HepG2 (cell line): ENCODE results near the gene ETHE1.

Source experiments
- BHLHE40 ChIP-seq: IDR thresholded peaks from 2 replicates; pipeline ENCODE4 v1.6.1; 2011; ENCODE audit warnings: low read length, improper control_type of control experiment
- ZMYM4 ChIP-seq: sonication (generic); formaldehyde crosslinking; IDR thresholded peaks from 2 replicates; pipeline ENCODE4 v1.8.1; 2023; ENCODE audit warnings: mild to moderate bottlenecking, missing genetic modification reagents
- ZNF138 ChIP-seq: sonication (generic); formaldehyde crosslinking; IDR thresholded peaks from 2 replicates; pipeline ENCODE4 v1.5.0; 2020; ENCODE audit warnings: mild to moderate bottlenecking, low read depth, missing genetic modification reagents
- TF ChIP-seq, protein P1 (sequence below): sonication (generic); formaldehyde crosslinking; IDR thresholded peaks from 2 replicates; pipeline ENCODE4 v1.4.0; 2020; ENCODE audit warnings: missing genetic modification reagents
- TF ChIP-seq, protein P2 (sequence below): IDR thresholded peaks from 2 replicates; pipeline ENCODE4 v1.6.1; 2012; ENCODE audit warnings: low read length, improper control_type of control experiment

DNA sequence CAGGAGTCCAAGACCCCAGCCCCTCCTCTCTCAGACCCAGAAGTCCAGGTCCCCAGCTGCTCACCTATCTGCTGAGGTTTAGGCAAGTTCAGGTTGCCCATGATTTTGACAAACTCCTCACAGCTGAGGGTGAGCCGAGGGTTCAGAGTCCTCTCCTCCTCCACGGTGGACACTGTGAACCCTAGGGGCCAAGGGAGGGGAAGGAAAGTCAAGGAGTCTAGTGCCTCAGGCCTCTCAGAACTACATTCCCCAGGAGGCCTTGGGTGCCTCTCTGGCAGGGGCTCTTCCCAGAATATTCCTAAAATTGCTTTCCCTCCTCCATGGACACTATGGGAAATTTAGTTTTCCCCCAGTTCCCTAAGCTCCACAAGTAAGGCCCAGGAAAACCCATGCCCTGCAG, 19.1 kb downstream of the ETHE1 start:
- no peak for TF ChIP-seq ZMYM4 (CRISPR knock-in tag)
- TF ChIP-seq, protein P1, sequence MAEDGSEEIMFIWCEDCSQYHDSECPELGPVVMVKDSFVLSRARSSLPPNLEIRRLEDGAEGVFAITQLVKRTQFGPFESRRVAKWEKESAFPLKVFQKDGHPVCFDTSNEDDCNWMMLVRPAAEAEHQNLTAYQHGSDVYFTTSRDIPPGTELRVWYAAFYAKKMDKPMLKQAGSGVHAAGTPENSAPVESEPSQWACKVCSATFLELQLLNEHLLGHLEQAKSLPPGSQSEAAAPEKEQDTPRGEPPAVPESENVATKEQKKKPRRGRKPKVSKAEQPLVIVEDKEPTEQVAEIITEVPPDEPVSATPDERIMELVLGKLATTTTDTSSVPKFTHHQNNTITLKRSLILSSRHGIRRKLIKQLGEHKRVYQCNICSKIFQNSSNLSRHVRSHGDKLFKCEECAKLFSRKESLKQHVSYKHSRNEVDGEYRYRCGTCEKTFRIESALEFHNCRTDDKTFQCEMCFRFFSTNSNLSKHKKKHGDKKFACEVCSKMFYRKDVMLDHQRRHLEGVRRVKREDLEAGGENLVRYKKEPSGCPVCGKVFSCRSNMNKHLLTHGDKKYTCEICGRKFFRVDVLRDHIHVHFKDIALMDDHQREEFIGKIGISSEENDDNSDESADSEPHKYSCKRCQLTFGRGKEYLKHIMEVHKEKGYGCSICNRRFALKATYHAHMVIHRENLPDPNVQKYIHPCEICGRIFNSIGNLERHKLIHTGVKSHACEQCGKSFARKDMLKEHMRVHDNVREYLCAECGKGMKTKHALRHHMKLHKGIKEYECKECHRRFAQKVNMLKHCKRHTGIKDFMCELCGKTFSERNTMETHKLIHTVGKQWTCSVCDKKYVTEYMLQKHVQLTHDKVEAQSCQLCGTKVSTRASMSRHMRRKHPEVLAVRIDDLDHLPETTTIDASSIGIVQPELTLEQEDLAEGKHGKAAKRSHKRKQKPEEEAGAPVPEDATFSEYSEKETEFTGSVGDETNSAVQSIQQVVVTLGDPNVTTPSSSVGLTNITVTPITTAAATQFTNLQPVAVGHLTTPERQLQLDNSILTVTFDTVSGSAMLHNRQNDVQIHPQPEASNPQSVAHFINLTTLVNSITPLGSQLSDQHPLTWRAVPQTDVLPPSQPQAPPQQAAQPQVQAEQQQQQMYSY = no peak
- no peak for TF ChIP-seq BHLHE40
- TF ChIP-seq ZNF138 = no peak
- TF ChIP-seq, protein P2, sequence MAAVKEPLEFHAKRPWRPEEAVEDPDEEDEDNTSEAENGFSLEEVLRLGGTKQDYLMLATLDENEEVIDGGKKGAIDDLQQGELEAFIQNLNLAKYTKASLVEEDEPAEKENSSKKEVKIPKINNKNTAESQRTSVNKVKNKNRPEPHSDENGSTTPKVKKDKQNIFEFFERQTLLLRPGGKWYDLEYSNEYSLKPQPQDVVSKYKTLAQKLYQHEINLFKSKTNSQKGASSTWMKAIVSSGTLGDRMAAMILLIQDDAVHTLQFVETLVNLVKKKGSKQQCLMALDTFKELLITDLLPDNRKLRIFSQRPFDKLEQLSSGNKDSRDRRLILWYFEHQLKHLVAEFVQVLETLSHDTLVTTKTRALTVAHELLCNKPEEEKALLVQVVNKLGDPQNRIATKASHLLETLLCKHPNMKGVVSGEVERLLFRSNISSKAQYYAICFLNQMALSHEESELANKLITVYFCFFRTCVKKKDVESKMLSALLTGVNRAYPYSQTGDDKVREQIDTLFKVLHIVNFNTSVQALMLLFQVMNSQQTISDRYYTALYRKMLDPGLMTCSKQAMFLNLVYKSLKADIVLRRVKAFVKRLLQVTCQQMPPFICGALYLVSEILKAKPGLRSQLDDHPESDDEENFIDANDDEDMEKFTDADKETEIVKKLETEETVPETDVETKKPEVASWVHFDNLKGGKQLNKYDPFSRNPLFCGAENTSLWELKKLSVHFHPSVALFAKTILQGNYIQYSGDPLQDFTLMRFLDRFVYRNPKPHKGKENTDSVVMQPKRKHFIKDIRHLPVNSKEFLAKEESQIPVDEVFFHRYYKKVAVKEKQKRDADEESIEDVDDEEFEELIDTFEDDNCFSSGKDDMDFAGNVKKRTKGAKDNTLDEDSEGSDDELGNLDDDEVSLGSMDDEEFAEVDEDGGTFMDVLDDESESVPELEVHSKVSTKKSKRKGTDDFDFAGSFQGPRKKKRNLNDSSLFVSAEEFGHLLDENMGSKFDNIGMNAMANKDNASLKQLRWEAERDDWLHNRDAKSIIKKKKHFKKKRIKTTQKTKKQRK = no peak
